Testis (tissue), 2 donors: Measurements from ENCODE around the gene STX18.

Source experiments
- CTCF ChIP-seq, 3 experiments: fragments of 450-650 bp in 2 of 3; fragments of 200-600 bp in 1 of 3; sonication (generic) in 1 of 3; IDR thresholded peaks; one replicate each; pipeline ENCODE4 v1.5.1; 2016 to 2019; ENCODE audit warnings: antibody characterized with exemption in 3 of 3, mild to moderate bottlenecking in 2 of 3, moderate library complexity in 1 of 3
- POLR2A ChIP-seq: fragments of 450-650 bp; IDR thresholded peaks from one replicate; pipeline ENCODE4 v1.6.1; 2017; ENCODE audit warnings: antibody characterized with exemption, mild to moderate bottlenecking, moderate library complexity

- TF ChIP-seq CTCF (IDR thresholded peaks at IDR 0.05) (no peak), POLR2A (no peak)
Observed at GRCh38 chr4:4415806-4416805, 125.7 kb downstream of the STX18 start.
